Activated naive CD4-positive, alpha-beta T cell treated with anti-CD3 and anti-CD28 coated beads, Interleukin-2, amount 50 U/mL, for 24 hours (primary cell): ENCODE measurements around the gene MRPL27.

Source experiments
- H3K27ac Mint-ChIP-seq: one replicate; pipeline ENCODE4 v1.8.0; 2021; ENCODE audit warnings: mild to moderate bottlenecking, mixed read lengths
- H3K27me3 Mint-ChIP-seq: one replicate; pipeline ENCODE4 v1.8.0; 2021; ENCODE audit warnings: mixed read lengths
- H3K36me3 Mint-ChIP-seq: one replicate; pipeline ENCODE4 v1.8.0; 2021; ENCODE audit warnings: mixed read lengths
- H3K4me1 Mint-ChIP-seq: one replicate; pipeline ENCODE4 v1.8.0; 2021; ENCODE audit warnings: mixed read lengths
- H3K4me3 Mint-ChIP-seq: one replicate; pipeline ENCODE4 v1.8.0; 2021; ENCODE audit warnings: mild to moderate bottlenecking, mixed read lengths
- H3K9me3 Mint-ChIP-seq: one replicate; pipeline ENCODE4 v1.8.0; 2021; ENCODE audit warnings: mixed read lengths

MRPL27 gene

DNA sequence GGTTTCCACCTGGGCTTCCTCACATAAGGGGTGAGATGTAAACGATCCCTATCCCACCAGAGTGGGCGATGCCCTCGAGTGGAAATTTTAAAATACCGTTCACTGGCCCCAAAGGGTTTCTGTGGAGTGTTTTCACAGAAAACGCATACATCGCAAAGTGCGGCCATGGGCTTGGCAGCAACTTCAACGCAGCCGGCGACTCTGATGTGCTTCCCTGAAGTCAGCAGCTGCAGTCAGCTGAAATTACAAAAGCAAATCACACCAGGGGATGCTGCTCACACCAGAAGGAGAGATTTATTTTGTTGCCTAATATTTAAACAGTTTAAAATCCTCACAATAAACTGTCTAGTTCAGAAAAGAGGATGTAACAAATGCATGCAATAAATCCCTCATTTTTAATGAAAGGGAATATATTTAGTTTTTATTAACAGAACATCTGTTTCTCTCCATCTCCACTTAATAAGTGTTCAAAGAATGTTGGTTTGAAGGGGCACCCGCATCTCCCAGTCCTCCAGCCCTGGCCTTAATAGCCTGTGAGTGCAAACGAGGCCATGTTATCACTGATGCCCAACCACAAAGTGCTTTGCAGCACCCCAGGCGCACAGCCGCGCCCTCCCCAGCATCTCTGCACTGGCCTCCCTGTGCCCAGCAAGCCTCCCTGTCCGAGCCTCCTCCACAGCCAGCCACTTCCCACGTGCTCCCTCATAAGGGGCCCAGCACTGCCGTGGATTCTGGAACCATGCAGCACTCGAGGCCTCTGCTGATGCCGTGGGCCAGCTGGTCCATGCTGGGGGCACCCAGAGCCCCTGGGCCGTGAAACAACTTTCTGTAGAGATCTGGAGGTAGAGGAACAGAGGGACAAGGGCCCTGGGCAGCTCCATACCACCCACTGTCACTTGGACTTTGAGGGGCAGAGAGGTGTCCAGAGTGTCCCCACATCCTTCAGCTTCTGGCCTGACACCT, 44.3 kb downstream of the MRPL27 start:
- Mint-ChIP-seq H3K27ac (no peak overlapping the region), H3K4me3 (no peak overlapping the region)

DNA sequence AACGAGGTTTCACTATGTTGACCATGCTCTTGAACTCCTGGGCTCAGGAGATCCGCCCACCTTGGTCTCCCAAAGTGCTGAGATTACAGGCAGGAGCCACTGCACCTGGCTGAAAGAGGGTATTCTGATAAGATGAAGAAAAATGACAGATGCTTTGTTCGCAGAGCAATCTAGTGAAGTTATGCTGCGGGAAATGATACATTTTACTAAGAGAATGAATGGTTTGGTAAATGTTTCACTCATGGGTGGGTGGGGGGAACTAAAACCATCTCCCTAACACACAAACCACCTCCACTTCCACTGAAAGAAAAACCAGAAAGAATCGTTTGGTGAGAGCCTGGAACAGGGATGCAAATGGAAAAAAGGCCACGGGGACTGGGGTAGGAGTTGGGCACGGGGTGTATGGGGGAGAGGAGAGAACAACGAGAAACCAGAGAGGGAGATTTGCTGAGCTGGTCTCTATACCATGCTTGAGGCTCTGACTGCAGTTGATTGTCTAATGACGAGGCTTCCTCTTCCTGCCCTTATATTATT, 46.1 kb downstream of the MRPL27 start:
- Mint-ChIP-seq H3K4me3 (no peak overlapping the region), H3K36me3 (no peaks in the 10 kb centered on the region), H3K27ac (no peak overlapping the region), H3K9me3 (no peaks in the 10 kb centered on the region), H3K4me1 (no peaks in the 10 kb centered on the region), H3K27me3 (no peaks in the 10 kb centered on the region)

More for the DNA sequence above, 44.3 kb downstream of the MRPL27 start:
- Mint-ChIP-seq H3K27me3 (no peaks in the 10 kb centered on the region), H3K36me3 (no peaks in the 10 kb centered on the region), H3K4me1 (peaks cover 3% of the 10 kb centered on the region), H3K9me3 (no peaks in the 10 kb centered on the region)

GRCh38 chr17:50325906-50326305, 47.1 kb downstream of the MRPL27 start:
- no peaks in the 10 kb centered on the region for H3K27me3 Mint-ChIP-seq
- H3K4me1 Mint-ChIP-seq = no peaks in the 10 kb centered on the region
- no peak overlapping the region for H3K27ac Mint-ChIP-seq
- no peaks in the 10 kb centered on the region for H3K9me3 Mint-ChIP-seq
- H3K4me3 Mint-ChIP-seq = no peak overlapping the region
- H3K36me3 Mint-ChIP-seq = no peaks in the 10 kb centered on the region

DNA sequence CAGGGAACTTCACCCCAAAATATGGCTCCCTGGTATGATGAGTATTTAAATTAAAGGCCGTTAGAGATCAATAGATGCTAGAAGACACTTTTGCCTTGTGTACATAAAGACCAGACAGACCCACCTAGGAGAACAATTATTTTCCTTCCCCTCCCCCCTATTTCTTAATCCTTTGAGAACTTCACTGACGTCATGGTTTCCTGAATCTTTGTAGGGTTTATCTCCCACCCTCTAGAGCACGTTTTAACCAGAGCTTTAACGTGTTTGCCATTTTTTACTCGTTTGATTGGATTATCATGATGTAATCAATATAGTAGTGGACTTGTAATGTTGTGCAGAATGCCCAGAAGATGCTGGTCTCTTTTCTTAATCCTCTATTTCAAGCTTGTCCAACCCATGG, 49.9 kb downstream of the MRPL27 start:
- no peaks in the 10 kb centered on the region for H3K4me1 Mint-ChIP-seq
- H3K9me3 Mint-ChIP-seq = no peaks in the 10 kb centered on the region
- H3K4me3 Mint-ChIP-seq = no peak overlapping the region
- no peak overlapping the region for H3K27ac Mint-ChIP-seq
- H3K36me3 Mint-ChIP-seq = no peaks in the 10 kb centered on the region
- no peaks in the 10 kb centered on the region for H3K27me3 Mint-ChIP-seq

- Mint-ChIP-seq H3K36me3 (no peaks in the 10 kb centered on the region), H3K27ac (no peak overlapping the region), H3K4me1 (no peaks in the 10 kb centered on the region), H3K4me3 (no peak overlapping the region), H3K27me3 (no peaks in the 10 kb centered on the region), H3K9me3 (no peaks in the 10 kb centered on the region)
Measured at GRCh38 chr17:50322271-50322670, 50.7 kb downstream of the MRPL27 start.

DNA sequence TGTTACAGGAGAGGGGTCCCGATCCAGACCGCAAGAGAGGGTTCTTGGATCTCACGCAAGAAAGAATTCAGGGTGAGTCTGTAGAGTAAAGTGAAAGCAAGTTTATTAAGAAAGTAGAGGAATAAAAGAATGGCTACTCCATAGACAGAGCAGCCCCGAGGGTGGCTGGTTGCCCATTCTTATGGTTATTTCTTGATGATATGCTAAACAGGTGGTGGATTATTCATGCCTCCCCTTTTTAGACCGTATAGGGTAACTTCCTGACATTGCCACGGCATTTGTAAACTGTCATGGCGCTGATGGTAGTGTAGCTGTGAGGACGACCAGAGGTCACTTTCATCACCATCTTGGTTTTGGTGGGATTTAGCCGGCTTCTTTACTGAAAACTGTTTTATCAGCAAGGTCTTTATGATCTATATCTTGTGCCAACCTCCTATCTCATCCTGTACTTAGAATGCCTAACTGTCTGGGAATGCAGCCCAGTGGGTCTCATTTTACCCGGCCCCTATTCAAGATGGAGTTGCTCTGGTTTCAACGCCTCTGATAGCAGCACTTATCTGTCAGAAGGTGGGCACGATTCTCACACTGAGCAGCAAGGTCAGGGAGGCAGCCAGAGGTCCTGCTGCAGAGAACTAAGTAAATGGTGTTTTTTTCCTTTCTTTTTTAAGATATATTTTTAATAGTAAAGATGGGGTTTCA, 53.5 kb downstream of the MRPL27 start:
- Mint-ChIP-seq H3K4me3 (no peak overlapping the region), H3K9me3 (no peaks in the 10 kb centered on the region), H3K27ac (no peak overlapping the region), H3K27me3 (no peaks in the 10 kb centered on the region), H3K4me1 (no peaks in the 10 kb centered on the region), H3K36me3 (no peaks in the 10 kb centered on the region)

DNA sequence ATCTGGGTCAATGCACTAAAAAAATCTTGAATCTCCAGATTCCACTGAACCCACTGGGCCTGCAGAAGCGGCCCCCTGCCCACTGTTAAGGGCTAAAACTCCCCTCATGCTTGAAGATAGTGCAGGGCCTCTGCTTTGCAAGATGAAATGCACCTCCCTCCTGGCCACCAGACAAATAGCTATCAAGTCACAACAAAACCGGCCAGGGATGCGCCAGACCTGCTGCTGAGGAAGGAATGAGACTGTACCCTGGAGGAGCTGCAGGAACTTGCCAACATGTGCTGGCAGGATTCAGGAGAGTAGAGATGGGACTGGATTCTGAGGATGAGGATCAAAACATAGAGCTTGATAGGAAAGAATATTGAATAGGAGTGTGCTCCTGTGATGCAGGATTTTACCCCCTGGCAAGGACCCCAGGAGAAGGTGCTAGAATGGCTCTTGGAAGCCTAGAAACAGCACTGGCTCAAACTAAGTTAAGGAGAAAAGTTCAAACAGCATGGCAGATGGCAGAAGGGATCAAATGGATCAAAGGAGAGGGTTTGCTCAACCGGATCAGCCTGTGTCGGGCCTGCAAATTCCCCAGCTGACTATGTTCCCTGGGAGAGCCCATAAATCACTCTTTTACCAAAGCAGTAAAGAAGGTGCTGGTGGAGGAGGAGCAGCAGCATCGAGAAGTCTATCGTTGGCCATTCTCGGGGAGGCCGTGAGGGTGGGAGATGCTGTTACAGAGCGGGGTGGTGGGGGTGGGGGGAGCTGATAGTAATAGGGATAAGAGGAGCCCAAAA, 54.3 kb downstream of the MRPL27 start:
- Mint-ChIP-seq H3K27ac (no peak overlapping the region), H3K4me1 (no peaks in the 10 kb centered on the region), H3K9me3 (no peaks in the 10 kb centered on the region), H3K4me3 (no peak overlapping the region), H3K27me3 (no peaks in the 10 kb centered on the region), H3K36me3 (no peaks in the 10 kb centered on the region)
